Measurements from ENCODE around the gene EMCN. TPM values are rescaled to one million over a fixed set of nuclear protein-coding genes. Genes with fewer than 3 reads are reported as not detected.

Gene EMCN
- total and polyA plus RNA-seq, 2 of the 8 experiments (the other 6 are each of a cell fraction or from before 2014, with no cell fraction given), result not detected

DNA sequence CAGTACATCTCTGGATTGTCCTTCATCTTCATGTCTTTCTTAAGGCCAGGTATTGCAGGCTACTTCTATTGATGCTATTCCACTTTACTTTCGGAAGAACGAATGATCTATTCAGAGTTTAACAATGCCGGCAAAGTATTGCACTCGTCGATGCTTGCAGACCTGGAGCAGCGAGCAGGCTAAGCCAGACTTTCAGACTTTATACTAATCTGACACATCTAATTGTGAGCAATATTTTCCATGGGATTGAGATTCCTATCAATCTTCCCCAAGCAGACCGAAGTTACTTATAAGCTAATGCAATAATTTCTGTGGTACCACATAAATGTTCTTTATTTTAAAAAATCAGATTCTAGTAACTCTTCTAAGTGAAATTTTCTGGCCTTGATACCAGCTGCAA lies 1.6 kb downstream of the EMCN start (continued):
- no peak for TF ChIP-seq YY1 (IDR thresholded peaks at IDR 0.05; ENCODE audit: low read depth, low read length)
- no peak for TF ChIP-seq CHD1 (IDR thresholded peaks at IDR 0.05; ENCODE audit: low read depth, low read length)
- TF ChIP-seq TAF1 (IDR thresholded peaks at IDR 0.05; ENCODE audit: low read depth, low read length), result no peak
- TF ChIP-seq TEAD4 (IDR thresholded peaks at IDR 0.05; ENCODE audit: low read depth, low read length), result no peak
- no peak for TF ChIP-seq KDM1A (IDR thresholded peaks at IDR 0.05; ENCODE audit: borderline replicate concordance, low read length)
- no peak for TF ChIP-seq RNF2 (IDR thresholded peaks at IDR 0.05; ENCODE audit: borderline replicate concordance, low read depth, low read length, missing control alignments, poor library complexity, severe bottlenecking)
- TF ChIP-seq, protein P1, sequence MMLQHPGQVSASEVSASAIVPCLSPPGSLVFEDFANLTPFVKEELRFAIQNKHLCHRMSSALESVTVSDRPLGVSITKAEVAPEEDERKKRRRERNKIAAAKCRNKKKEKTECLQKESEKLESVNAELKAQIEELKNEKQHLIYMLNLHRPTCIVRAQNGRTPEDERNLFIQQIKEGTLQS (IDR thresholded peaks at IDR 0.05; ENCODE audit: insufficient read depth, low read depth, low read length), result no peak
- TF ChIP-seq RBBP5 (IDR thresholded peaks at IDR 0.05; ENCODE audit: borderline replicate concordance, low read depth, low read length), result no peak
